Calu3 (cell line): Measurements from ENCODE around the gene GNB1L. TPM values are rescaled to one million over a fixed set of nuclear protein-coding genes. Genes with fewer than 3 reads are reported as not detected.

Source experiments
- BruUV-seq: library from RNA; stranded (reverse); fragments of 400-500 nt; replicated peaks from 2 replicates; lab custom pipeline; 2021; lab: Mats Ljungman, UMichigan
- CTCF ChIA-PET: fragments of 300-600 bp; sonication (Branson Sonifier 250); formaldehyde crosslinking; loops from one replicate; lab custom pipeline; 2022; ENCODE audit warnings: antibody characterized with exemption; lab: Charles Lee
- DNase-seq: peaks from one replicate; pipeline ENCODE4 v3.0.0; 2022
- H3K27ac Mint-ChIP-seq: one replicate; pipeline ENCODE4 v1.8.0; 2022; ENCODE audit warnings: mixed read lengths; ENCODE audit not compliant: unreplicated experiment
- H3K27me3 Mint-ChIP-seq: one replicate; pipeline ENCODE4 v1.8.0; 2022; ENCODE audit warnings: mixed read lengths; ENCODE audit not compliant: unreplicated experiment
- H3K36me3 Mint-ChIP-seq: one replicate; pipeline ENCODE4 v1.8.0; 2022; ENCODE audit warnings: mild to moderate bottlenecking, moderate library complexity, mixed read lengths; ENCODE audit not compliant: insufficient read depth, unreplicated experiment
- H3K4me1 Mint-ChIP-seq: one replicate; pipeline ENCODE4 v1.8.0; 2022; ENCODE audit warnings: mild to moderate bottlenecking, low read depth, mixed read lengths; ENCODE audit not compliant: unreplicated experiment
- H3K4me3 Mint-ChIP-seq: one replicate; pipeline ENCODE4 v1.8.0; 2022; ENCODE audit warnings: mild to moderate bottlenecking, low read depth, moderate library complexity, mixed read lengths; ENCODE audit not compliant: unreplicated experiment
- H3K9me3 Mint-ChIP-seq: one replicate; pipeline ENCODE4 v1.8.0; 2022; ENCODE audit warnings: low read depth, mixed read lengths; ENCODE audit not compliant: unreplicated experiment
- CTCF ChIP-seq: fragments of 200-600 bp; IDR thresholded peaks from one replicate; pipeline ENCODE4 v1.8.0; 2022; ENCODE audit warnings: antibody characterized with exemption; ENCODE audit not compliant: unreplicated experiment
- intact Hi-C: fragments of 100-400 bp; cut with micrococcal nuclease; formaldehyde crosslinking; loops from one replicate; pipeline ENCODE4 v1.10.0; 2022; ENCODE audit not compliant: unreplicated experiment
- total RNA-seq: library from RNA; stranded (reverse); gene quantifications from 2 replicates; pipeline ENCODE4 v1.2.3, GENCODE V29; 2022

Gene GNB1L
- total RNA-seq, 1 experiment from 2014 or later: 13.0 TPM

GRCh38 chr22:19869497-19870152 is 15.0 kb upstream of the GNB1L start:
- no TSS peak for BruUV-seq
- no peak overlapping the region for H3K27ac Mint-ChIP-seq
- H3K9me3 Mint-ChIP-seq: no peaks in the 10 kb centered on the region
- no peaks in the 10 kb centered on the region for H3K27me3 Mint-ChIP-seq
- no peak for DNase-seq
- H3K36me3 Mint-ChIP-seq: peaks cover 4% of the 10 kb centered on the region
- H3K4me1 Mint-ChIP-seq: no peaks in the 10 kb centered on the region
- TF ChIP-seq CTCF: no peak
- intact Hi-C loops: no loop called here
- CTCF ChIA-PET: no interaction called here
- no peak overlapping the region for H3K4me3 Mint-ChIP-seq

- Mint-ChIP-seq H3K4me1 (no peaks in the 10 kb centered on the region), H3K27me3 (no peaks in the 10 kb centered on the region), H3K9me3 (no peaks in the 10 kb centered on the region), H3K27ac (no peak overlapping the region), H3K4me3 (no peak overlapping the region), H3K36me3 (peaks cover 2% of the 10 kb centered on the region)
- intact Hi-C loops: no loop called here
- BruUV-seq: no TSS peak
- CTCF ChIA-PET: no interaction called here
- no peak for DNase-seq
- no peak for TF ChIP-seq CTCF
Observed at GRCh38 chr22:19868773-19869471, 14.2 kb upstream of the GNB1L start.

- H3K27ac Mint-ChIP-seq: no peak overlapping the region
- CTCF ChIA-PET: no interaction called here
Observed at GRCh38 chr22:19868333-19868732, 13.7 kb upstream of the GNB1L start.

GRCh38 chr22:19867617-19868016 is 12.9 kb upstream of the GNB1L start:
- no peak for TF ChIP-seq CTCF
- no peak overlapping the region for H3K4me3 Mint-ChIP-seq
- H3K4me1 Mint-ChIP-seq: no peaks in the 10 kb centered on the region
- no peaks in the 10 kb centered on the region for H3K9me3 Mint-ChIP-seq
- no peaks in the 10 kb centered on the region for H3K36me3 Mint-ChIP-seq
- no TSS peak for BruUV-seq
- CTCF ChIA-PET: no interaction called here
- no peaks in the 10 kb centered on the region for H3K27me3 Mint-ChIP-seq
- intact Hi-C loops: no loop called here
- no peak for DNase-seq
- H3K27ac Mint-ChIP-seq: no peak overlapping the region

More at GRCh38 chr22:19868333-19868732, 13.7 kb upstream of the GNB1L start:
- H3K36me3 Mint-ChIP-seq: no peaks in the 10 kb centered on the region
- H3K9me3 Mint-ChIP-seq: no peaks in the 10 kb centered on the region
- TF ChIP-seq CTCF: no peak
- H3K27me3 Mint-ChIP-seq: no peaks in the 10 kb centered on the region
- intact Hi-C loops: no loop called here
- no peak overlapping the region for H3K4me3 Mint-ChIP-seq
- H3K4me1 Mint-ChIP-seq: no peaks in the 10 kb centered on the region
- DNase-seq: no peak
- BruUV-seq: no TSS peak
